Measurements from ENCODE around the gene ADCYAP1R1.

GRCh38 chr7:31102973-31103850 lies 51.1 kb downstream of the ADCYAP1R1 start:
- TF ChIP-seq CTCF (conservative IDR thresholded peaks at IDR 0.05; ENCODE audit: low read length) (no peak), EZH2phosphoT487 (IDR thresholded peaks at IDR 0.05; ENCODE audit: borderline replicate concordance) (no peak)
